ENCODE data around the gene CREB1.
A peak's percentile ranks its signal among the peaks of the same experiment; 100 is the strongest.

Gene CREB1

GRCh38 chr2:207543272-207543671 is 13.5 kb downstream of the CREB1 start:
- DNase-seq (ENCODE audit: low spot score) = no peak

GRCh38 chr2:207546822-207547221 is 17.1 kb downstream of the CREB1 start:
- peak; percentile 64 for DNase-seq (ENCODE audit: low spot score)

GRCh38 chr2:207549145-207549544 is 19.4 kb downstream of the CREB1 start:
- no peak for DNase-seq (ENCODE audit: low spot score)

- no peak for DNase-seq (ENCODE audit: low spot score)
Observed at GRCh38 chr2:207558079-207558491, 28.3 kb downstream of the CREB1 start.

GRCh38 chr2:207561386-207562080 is 31.8 kb downstream of the CREB1 start:
- DNase-seq (ENCODE audit: low spot score) = peak; percentile 34

- peak; percentile 21 for DNase-seq (ENCODE audit: low spot score)
Observed at GRCh38 chr2:207565736-207566500, 36.2 kb downstream of the CREB1 start.

- DNase-seq (ENCODE audit: low spot score) = no peak
Observed at GRCh38 chr2:207567671-207568070, 37.9 kb downstream of the CREB1 start.

- DNase-seq (ENCODE audit: low spot score) = no peak
Observed at GRCh38 chr2:207571370-207571769, 41.6 kb downstream of the CREB1 start.

GRCh38 chr2:207584952-207585351 is 55.2 kb downstream of the CREB1 start:
- no peak for DNase-seq (ENCODE audit: low spot score)

- DNase-seq (ENCODE audit: low spot score) = no peak
Observed at GRCh38 chr2:207587305-207587704, 57.5 kb downstream of the CREB1 start.

GRCh38 chr2:207589143-207589542 is 59.4 kb downstream of the CREB1 start:
- DNase-seq (ENCODE audit: low spot score) = no peak

GRCh38 chr2:207593277-207593676 is 63.5 kb downstream of the CREB1 start:
- no peak for DNase-seq (ENCODE audit: low spot score)

GRCh38 chr2:207594264-207594663 is 64.5 kb downstream of the CREB1 start:
- DNase-seq (ENCODE audit: low spot score) = no peak

GRCh38 chr2:207594731-207595130 is 65.0 kb downstream of the CREB1 start:
- no peak for DNase-seq (ENCODE audit: low spot score)

- DNase-seq (ENCODE audit: low spot score) = no peak
Observed at GRCh38 chr2:207599636-207600035, 69.9 kb downstream of the CREB1 start.

- DNase-seq (ENCODE audit: low spot score) = no peak
Observed at GRCh38 chr2:207600231-207600630, 70.5 kb downstream of the CREB1 start.

GRCh38 chr2:207601774-207602173 is 72.0 kb downstream of the CREB1 start:
- no peak for DNase-seq (ENCODE audit: low spot score)

GRCh38 chr2:207603486-207603885 is 73.7 kb downstream of the CREB1 start:
- no peak for DNase-seq (ENCODE audit: low spot score)

- DNase-seq (ENCODE audit: low spot score) = no peak
Observed at GRCh38 chr2:207606399-207606798, 76.6 kb downstream of the CREB1 start.

- DNase-seq (ENCODE audit: low spot score) = no peak
Observed at GRCh38 chr2:207606829-207607228, 77.1 kb downstream of the CREB1 start.

- no peak for DNase-seq (ENCODE audit: low spot score)
Observed at GRCh38 chr2:207612714-207613113, 83.0 kb downstream of the CREB1 start.

GRCh38 chr2:207614824-207615223 is 85.1 kb downstream of the CREB1 start:
- no peak for DNase-seq (ENCODE audit: low spot score)

GRCh38 chr2:207616185-207616584 is 86.4 kb downstream of the CREB1 start:
- DNase-seq (ENCODE audit: low spot score) = peak; percentile 64

All from kidney tubule cell (primary cell).